ENCODE measurements around the gene AMH. TPM values are rescaled to one million over a fixed set of nuclear protein-coding genes. Genes with fewer than 3 reads are reported as not detected.
A peak's percentile ranks its signal among the peaks of the same experiment; 100 is the strongest.

The AMH gene
- total and polyA plus RNA-seq, 2 of the 13 experiments (the other 11 are each of a cell fraction or from before 2014, with no cell fraction given) = 0.03 to 0.18 TPM

DNA sequence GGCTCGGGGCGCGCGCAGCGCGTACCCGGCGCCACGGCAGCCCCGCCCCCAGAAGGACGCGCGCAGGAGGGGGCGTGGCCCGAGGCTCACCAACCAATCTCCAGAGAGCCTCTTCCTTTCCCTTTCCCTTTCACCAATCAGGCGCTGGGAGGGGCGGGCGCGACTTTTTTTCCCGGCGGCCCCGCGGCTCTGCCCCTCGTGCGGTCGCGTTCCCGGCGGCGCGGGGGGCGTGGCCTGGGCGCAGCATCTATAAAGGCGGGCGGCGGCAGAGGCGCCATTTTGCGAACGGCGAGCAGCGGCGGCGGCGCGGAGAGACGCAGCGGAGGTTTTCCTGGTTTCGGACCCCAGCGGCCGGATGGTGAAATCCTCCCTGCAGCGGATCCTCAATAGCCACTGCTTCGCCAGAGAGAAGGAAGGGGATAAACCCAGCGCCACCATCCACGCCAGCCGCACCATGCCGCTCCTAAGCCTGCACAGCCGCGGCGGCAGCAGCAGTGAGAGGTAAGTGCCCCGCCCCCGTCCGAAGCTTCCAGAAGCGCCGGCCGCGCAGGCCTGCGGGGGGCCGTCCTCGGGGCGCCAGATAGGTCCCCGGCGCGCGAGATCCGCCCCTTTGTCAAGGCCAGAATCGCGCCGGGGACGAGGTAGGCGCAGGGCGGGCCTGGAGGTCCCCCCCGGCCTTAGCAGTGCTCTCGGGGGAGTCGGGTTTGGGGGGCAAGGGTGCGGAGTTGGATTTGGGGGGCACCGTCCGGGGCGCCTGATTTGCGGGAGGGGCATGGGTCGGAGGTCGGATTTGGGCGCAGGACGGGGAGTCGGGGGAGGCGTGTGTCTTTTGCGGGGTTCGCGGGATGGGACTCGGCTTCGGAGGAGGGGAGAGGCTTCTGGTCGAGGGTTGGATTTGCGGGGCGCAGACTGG lies 20.4 kb downstream of the AMH start (continued):
- TF ChIP-seq, protein P1, sequence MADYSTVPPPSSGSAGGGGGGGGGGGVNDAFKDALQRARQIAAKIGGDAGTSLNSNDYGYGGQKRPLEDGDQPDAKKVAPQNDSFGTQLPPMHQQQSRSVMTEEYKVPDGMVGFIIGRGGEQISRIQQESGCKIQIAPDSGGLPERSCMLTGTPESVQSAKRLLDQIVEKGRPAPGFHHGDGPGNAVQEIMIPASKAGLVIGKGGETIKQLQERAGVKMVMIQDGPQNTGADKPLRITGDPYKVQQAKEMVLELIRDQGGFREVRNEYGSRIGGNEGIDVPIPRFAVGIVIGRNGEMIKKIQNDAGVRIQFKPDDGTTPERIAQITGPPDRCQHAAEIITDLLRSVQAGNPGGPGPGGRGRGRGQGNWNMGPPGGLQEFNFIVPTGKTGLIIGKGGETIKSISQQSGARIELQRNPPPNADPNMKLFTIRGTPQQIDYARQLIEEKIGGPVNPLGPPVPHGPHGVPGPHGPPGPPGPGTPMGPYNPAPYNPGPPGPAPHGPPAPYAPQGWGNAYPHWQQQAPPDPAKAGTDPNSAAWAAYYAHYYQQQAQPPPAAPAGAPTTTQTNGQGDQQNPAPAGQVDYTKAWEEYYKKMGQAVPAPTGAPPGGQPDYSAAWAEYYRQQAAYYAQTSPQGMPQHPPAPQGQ (CRISPR knock-in tag; IDR thresholded peaks at IDR 0.05; ENCODE audit: borderline replicate concordance) = no peak
- TF ChIP-seq SMARCE1 (IDR thresholded peaks at IDR 0.05; ENCODE audit: borderline replicate concordance) (no peak), ZMYM3 (CRISPR knock-in tag; IDR thresholded peaks at IDR 0.05) (no peak; the same call in 1 of the 2 replicates), ZNF879 (CRISPR knock-in tag; IDR thresholded peaks at IDR 0.05) (no peak), FOXM1 (CRISPR knock-in tag; IDR thresholded peaks at IDR 0.05) (no peak), PTBP1 (IDR thresholded peaks at IDR 0.05; ENCODE audit: low read depth, low read length, poor library complexity, severe bottlenecking) (no peak), BRD4 (CRISPR knock-in tag; IDR thresholded peaks at IDR 0.05) (peak; percentile 47; the same call in 1 of the 2 replicates), FOXA1 (IDR thresholded peaks at IDR 0.05) (no peak), FOXA1 (CRISPR knock-in tag; IDR thresholded peaks at IDR 0.05) (no peak), ZNF205 (CRISPR knock-in tag; IDR thresholded peaks at IDR 0.05) (0 out of 2 replicates have a peak, but pooled peaks have one; percentile 43), ZNF772 (CRISPR knock-in tag; IDR thresholded peaks at IDR 0.05) (peak; percentile 79; the same call in 1 of the 2 replicates), TBP (CRISPR knock-in tag; IDR thresholded peaks at IDR 0.05) (no peak), ATF1 (CRISPR knock-in tag; IDR thresholded peaks at IDR 0.05) (no peak), ZNF883 (CRISPR knock-in tag; IDR thresholded peaks at IDR 0.05; ENCODE audit: not compliant biosample characterization) (peak; percentile 23), ZBTB49 (CRISPR knock-in tag; IDR thresholded peaks at IDR 0.05; ENCODE audit: borderline replicate concordance) (0 out of 2 replicates have a peak, but pooled peaks have one; percentile 40), LBX2 (CRISPR knock-in tag; IDR thresholded peaks at IDR 0.05; ENCODE audit: borderline replicate concordance) (no peak; the same call in 1 of the 2 replicates), FOXO1 (CRISPR knock-in tag; IDR thresholded peaks at IDR 0.05) (peak; percentile 47; the same call in 1 of the 2 replicates)
- TF ChIP-seq, protein P2, sequence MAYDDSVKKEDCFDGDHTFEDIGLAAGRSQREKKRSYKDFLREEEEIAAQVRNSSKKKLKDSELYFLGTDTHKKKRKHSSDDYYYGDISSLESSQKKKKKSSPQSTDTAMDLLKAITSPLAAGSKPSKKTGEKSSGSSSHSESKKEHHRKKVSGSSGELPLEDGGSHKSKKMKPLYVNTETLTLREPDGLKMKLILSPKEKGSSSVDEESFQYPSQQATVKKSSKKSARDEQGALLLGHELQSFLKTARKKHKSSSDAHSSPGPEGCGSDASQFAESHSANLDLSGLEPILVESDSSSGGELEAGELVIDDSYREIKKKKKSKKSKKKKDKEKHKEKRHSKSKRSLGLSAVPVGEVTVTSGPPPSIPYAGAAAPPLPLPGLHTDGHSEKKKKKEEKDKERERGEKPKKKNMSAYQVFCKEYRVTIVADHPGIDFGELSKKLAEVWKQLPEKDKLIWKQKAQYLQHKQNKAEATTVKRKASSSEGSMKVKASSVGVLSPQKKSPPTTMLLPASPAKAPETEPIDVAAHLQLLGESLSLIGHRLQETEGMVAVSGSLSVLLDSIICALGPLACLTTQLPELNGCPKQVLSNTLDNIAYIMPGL (CRISPR knock-in tag; IDR thresholded peaks at IDR 0.05; ENCODE audit: borderline replicate concordance in 1 of 2, low read depth in 1 of 2) = peak; percentile 53 to 63; a peak in 2 of 4 replicates
- TF ChIP-seq, protein P3, sequence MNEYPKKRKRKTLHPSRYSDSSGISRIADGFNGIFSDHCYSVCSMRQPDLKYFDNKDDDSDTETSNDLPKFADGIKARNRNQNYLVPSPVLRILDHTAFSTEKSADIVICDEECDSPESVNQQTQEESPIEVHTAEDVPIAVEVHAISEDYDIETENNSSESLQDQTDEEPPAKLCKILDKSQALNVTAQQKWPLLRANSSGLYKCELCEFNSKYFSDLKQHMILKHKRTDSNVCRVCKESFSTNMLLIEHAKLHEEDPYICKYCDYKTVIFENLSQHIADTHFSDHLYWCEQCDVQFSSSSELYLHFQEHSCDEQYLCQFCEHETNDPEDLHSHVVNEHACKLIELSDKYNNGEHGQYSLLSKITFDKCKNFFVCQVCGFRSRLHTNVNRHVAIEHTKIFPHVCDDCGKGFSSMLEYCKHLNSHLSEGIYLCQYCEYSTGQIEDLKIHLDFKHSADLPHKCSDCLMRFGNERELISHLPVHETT (CRISPR knock-in tag; conservative IDR thresholded peaks at IDR 0.05) = 0 out of 2 replicates have a peak, but pooled peaks have one; percentile 47

Measured in HepG2 (cell line).